ENCODE data around the gene KNOP1.

GRCh38 chr16:19716183-19716582, 1.8 kb downstream of the KNOP1 start:
- TF ChIP-seq CTCF (IDR thresholded peaks at IDR 0.05; ENCODE audit: borderline replicate concordance, extremely low read depth, low read length, poor library complexity, severe bottlenecking) (no peak), EZH2 (IDR thresholded peaks at IDR 0.05; ENCODE audit: borderline replicate concordance, low read depth, low read length, severe bottlenecking) (no peak)

All from DND-41 (cell line).